Measurements from ENCODE around the gene CHMP1A. TPM values are rescaled to one million over a fixed set of nuclear protein-coding genes. Genes with fewer than 3 reads are reported as not detected.
"Not testable (repeated sequence)": the region's sequence is repeated elsewhere in the genome, so short reads cannot be mapped to it uniquely, and the experiment has no call there.

CHMP1A gene
- total and polyA plus RNA-seq, 4 donors = 48.0 to 114 (median 84.8) TPM

- not testable (repeated sequence) for H3K27me3 ChIP-seq (ENCODE audit: control insufficient read depth, insufficient read depth, low read length); H3K4me3 ChIP-seq (ENCODE audit: low read depth, low read length); DNase-seq (ENCODE audit: low read depth in 4 of 6, low spot score in 6 of 6); H3K27ac ChIP-seq (ENCODE audit: low read depth, low read length); H3K9me3 ChIP-seq (ENCODE audit: control insufficient read depth, insufficient read depth, low read length)
- Histone ChIP-seq H3K36me3 (ENCODE audit: control insufficient read depth, insufficient read depth, low read length) (peaks cover 50% of the 10 kb centered on the region), H3K4me1 (ENCODE audit: control insufficient read depth, insufficient read depth, low read length) (peaks cover 38% of the 10 kb centered on the region)
- 94% methylated on average over 8 of the region's 14 CpGs for WGBS (ENCODE audit: insufficient coverage)
Observed at GRCh38 chr16:89698717-89699116, 41.2 kb upstream of the CHMP1A start.

DNA sequence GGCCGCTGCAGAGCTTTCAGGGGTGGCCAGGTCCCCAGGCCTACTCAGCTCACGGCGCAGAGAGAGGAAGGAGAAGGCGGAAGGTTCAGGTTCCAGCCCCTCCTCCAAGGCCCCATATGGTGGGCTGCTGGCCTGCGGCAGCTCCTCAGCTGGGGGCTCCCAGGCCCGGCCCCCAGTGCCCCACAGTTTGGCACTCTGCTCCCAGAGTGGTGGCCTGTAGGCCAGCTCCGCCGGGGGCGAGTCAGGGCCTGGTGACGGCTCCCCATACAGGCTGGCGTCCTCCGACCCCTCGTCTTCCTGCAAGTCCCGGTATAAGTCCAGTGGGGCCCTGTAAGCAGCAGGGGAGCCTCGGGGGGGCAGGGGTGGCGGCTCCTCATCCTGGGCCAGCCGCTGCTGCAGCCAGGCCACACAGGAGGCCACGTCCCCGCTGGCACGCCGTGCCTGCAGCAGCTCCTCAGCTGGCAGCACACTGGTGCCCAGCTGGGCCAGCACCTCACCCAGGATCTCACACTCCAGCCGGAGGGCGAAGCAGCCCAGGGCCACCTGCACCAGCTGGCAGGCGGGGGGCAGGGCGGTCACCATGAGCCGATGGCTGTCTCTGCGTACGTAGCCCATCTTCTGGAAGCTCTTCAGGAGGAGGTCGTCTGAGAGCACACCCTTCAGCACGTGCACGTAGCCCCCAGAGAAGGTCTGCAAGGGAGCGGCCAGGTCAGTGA is 40.3 kb upstream of the CHMP1A start:
- H3K27ac ChIP-seq (ENCODE audit: low read depth, low read length) = no peak overlapping the region
- H3K4me1 ChIP-seq (ENCODE audit: control insufficient read depth, insufficient read depth, low read length) = peaks cover 38% of the 10 kb centered on the region
- H3K4me3 ChIP-seq (ENCODE audit: low read depth, low read length) = no peak overlapping the region
- WGBS (ENCODE audit: insufficient coverage) = 75% methylated on average over 30 of the region's 32 CpGs
- DNase-seq (ENCODE audit: low read depth in 4 of 6, low spot score in 6 of 6) = no peak
- H3K36me3 ChIP-seq (ENCODE audit: control insufficient read depth, insufficient read depth, low read length) = peaks cover 59% of the 10 kb centered on the region
- H3K27me3 ChIP-seq (ENCODE audit: control insufficient read depth, insufficient read depth, low read length) = no peaks in the 10 kb centered on the region
- no peaks in the 10 kb centered on the region for H3K9me3 ChIP-seq (ENCODE audit: control insufficient read depth, insufficient read depth, low read length)

DNA sequence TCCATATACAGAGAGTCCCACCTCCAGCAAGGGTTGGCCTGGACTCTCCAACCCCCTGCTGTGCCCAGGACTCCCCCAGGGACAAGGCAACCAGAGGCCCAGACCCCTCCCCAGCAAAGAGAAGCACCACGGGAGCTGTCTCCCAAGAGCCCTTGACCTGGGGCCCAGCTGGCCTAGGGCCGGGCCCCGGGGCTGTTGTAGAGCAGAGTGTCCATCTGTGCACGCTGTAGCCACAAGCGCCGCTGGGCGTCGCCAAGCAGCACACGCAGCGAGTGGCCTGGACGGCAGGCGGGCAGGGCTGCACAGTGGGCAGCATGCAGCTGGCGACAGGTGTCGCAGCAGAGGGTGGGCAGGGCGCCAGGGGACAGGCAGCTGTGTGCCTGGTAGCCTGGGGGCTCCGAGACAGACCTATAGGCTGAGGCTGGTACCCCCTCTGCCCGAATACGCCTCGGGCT is 39.7 kb upstream of the CHMP1A start:
- peaks cover 34% of the 10 kb centered on the region for H3K4me1 ChIP-seq (ENCODE audit: control insufficient read depth, insufficient read depth, low read length)
- H3K27ac ChIP-seq (ENCODE audit: low read depth, low read length) = no peak overlapping the region
- 73% methylated on average over 17 of the region's 19 CpGs for WGBS (ENCODE audit: insufficient coverage)
- peaks cover 65% of the 10 kb centered on the region for H3K36me3 ChIP-seq (ENCODE audit: control insufficient read depth, insufficient read depth, low read length)
- no peak overlapping the region for H3K4me3 ChIP-seq (ENCODE audit: low read depth, low read length)
- H3K9me3 ChIP-seq (ENCODE audit: control insufficient read depth, insufficient read depth, low read length) = no peaks in the 10 kb centered on the region
- H3K27me3 ChIP-seq (ENCODE audit: control insufficient read depth, insufficient read depth, low read length) = no peaks in the 10 kb centered on the region
- no peak for DNase-seq (ENCODE audit: low read depth in 4 of 6, low spot score in 6 of 6)

DNA sequence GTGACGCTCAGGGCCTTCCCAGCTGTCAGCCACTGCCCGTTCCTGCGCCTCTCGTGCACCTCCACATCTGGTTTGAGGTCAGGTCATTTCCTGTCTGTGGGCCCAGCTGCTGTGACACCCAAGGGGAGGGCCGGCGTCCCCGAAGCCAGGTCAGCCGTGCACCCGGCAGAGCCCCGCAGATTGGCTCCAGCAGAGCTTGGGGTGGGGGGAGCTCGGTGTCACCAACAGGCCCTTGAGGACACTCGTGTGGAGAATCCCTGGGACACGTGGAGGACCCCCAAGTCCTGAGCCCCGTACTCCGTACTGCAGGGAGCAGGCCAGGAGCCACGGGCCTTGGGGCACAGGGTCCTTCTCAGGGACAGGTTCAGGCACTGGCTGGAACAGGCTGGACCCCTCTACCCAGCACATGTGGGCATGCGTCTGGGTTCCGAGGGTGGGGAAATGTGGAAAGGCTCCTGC is 39.2 kb upstream of the CHMP1A start:
- H3K27ac ChIP-seq (ENCODE audit: low read depth, low read length) = no peak overlapping the region
- H3K4me3 ChIP-seq (ENCODE audit: low read depth, low read length) = no peak overlapping the region
- H3K27me3 ChIP-seq (ENCODE audit: control insufficient read depth, insufficient read depth, low read length) = no peaks in the 10 kb centered on the region
- H3K9me3 ChIP-seq (ENCODE audit: control insufficient read depth, insufficient read depth, low read length) = no peaks in the 10 kb centered on the region
- WGBS (ENCODE audit: insufficient coverage) = 83% methylated on average over 18 of the region's 18 CpGs
- H3K36me3 ChIP-seq (ENCODE audit: control insufficient read depth, insufficient read depth, low read length) = peaks cover 70% of the 10 kb centered on the region
- peaks cover 29% of the 10 kb centered on the region for H3K4me1 ChIP-seq (ENCODE audit: control insufficient read depth, insufficient read depth, low read length)
- no peak for DNase-seq (ENCODE audit: low read depth in 4 of 6, low spot score in 6 of 6)

GRCh38 chr16:89695875-89696669 is 38.6 kb upstream of the CHMP1A start:
- no peak overlapping the region for H3K27ac ChIP-seq (ENCODE audit: low read depth, low read length)
- no peaks in the 10 kb centered on the region for H3K9me3 ChIP-seq (ENCODE audit: control insufficient read depth, insufficient read depth, low read length)
- WGBS (ENCODE audit: insufficient coverage) = 84% methylated on average over 19 of the region's 25 CpGs
- no peak overlapping the region for H3K4me3 ChIP-seq (ENCODE audit: low read depth, low read length)
- peaks cover 29% of the 10 kb centered on the region for H3K4me1 ChIP-seq (ENCODE audit: control insufficient read depth, insufficient read depth, low read length)
- peaks cover 76% of the 10 kb centered on the region for H3K36me3 ChIP-seq (ENCODE audit: control insufficient read depth, insufficient read depth, low read length)
- no peak for DNase-seq (ENCODE audit: low read depth in 4 of 6, low spot score in 6 of 6)
- no peaks in the 10 kb centered on the region for H3K27me3 ChIP-seq (ENCODE audit: control insufficient read depth, insufficient read depth, low read length)

DNA sequence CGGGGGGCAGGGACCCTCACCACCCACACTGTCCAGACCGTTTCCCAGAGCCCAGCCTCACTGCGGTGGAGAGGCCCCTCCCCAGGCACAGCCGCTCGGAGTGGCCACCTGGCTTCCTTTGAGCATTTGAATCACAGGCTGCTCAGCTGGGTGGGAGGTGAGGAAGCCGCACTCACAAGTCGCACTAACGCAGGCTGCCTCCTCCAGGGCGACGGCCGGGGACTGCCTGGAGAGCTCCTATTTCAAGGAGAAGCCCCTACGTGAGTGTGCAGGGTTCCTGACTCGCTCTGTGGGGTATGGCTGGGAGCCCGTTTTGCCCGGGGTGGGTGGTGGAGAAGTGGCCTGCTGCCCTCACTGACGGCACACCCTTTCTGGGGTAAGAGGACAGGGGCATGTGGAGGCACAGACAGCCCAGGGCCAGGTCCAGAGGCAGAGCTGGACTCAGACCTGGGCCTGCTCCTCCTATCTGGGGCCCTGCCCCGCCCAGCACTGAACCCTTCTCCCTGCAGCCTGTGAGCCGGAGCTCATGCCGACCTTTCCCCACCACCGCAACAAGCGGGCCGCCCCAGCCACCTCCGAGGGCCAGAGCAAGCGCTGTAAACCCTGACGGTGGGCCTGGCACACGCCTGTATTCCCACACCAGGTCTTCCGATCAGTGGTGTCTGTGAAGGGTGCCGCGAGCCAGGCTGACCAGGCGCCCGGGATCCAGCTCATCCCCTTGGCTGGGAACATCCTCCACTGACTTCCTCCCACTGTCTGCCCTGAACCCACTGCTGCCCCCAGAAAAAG is 37.8 kb upstream of the CHMP1A start:
- WGBS (ENCODE audit: insufficient coverage) = 86% methylated on average over 31 of the region's 31 CpGs
- no peak for DNase-seq (ENCODE audit: low read depth in 4 of 6, low spot score in 6 of 6)
- H3K36me3 ChIP-seq (ENCODE audit: control insufficient read depth, insufficient read depth, low read length) = peaks cover 83% of the 10 kb centered on the region
- H3K27ac ChIP-seq (ENCODE audit: low read depth, low read length) = no peak overlapping the region
- H3K4me1 ChIP-seq (ENCODE audit: control insufficient read depth, insufficient read depth, low read length) = peaks cover 22% of the 10 kb centered on the region
- H3K4me3 ChIP-seq (ENCODE audit: low read depth, low read length) = no peak overlapping the region
- no peaks in the 10 kb centered on the region for H3K9me3 ChIP-seq (ENCODE audit: control insufficient read depth, insufficient read depth, low read length)
- H3K27me3 ChIP-seq (ENCODE audit: control insufficient read depth, insufficient read depth, low read length) = no peaks in the 10 kb centered on the region

GRCh38 chr16:89694784-89695085 is 37.2 kb upstream of the CHMP1A start:
- H3K27ac ChIP-seq (ENCODE audit: low read depth, low read length); H3K27me3 ChIP-seq (ENCODE audit: control insufficient read depth, insufficient read depth, low read length); DNase-seq (ENCODE audit: low read depth in 4 of 6, low spot score in 6 of 6); H3K4me3 ChIP-seq (ENCODE audit: low read depth, low read length); H3K9me3 ChIP-seq (ENCODE audit: control insufficient read depth, insufficient read depth, low read length): not testable (repeated sequence)
- WGBS (ENCODE audit: insufficient coverage) = 92% methylated on average over 23 of the region's 23 CpGs
- peaks cover 17% of the 10 kb centered on the region for H3K4me1 ChIP-seq (ENCODE audit: control insufficient read depth, insufficient read depth, low read length)
- H3K36me3 ChIP-seq (ENCODE audit: control insufficient read depth, insufficient read depth, low read length) = peaks cover 87% of the 10 kb centered on the region

GRCh38 chr16:89693931-89694783 is 36.6 kb upstream of the CHMP1A start:
- H3K36me3 ChIP-seq (ENCODE audit: control insufficient read depth, insufficient read depth, low read length) = peaks cover 90% of the 10 kb centered on the region
- 89% methylated on average over 26 of the region's 32 CpGs for WGBS (ENCODE audit: insufficient coverage)
- no peak for DNase-seq (ENCODE audit: low read depth in 4 of 6, low spot score in 6 of 6)

GRCh38 chr16:89693289-89693731 is 35.8 kb upstream of the CHMP1A start:
- Histone ChIP-seq H3K9me3 (ENCODE audit: control insufficient read depth, insufficient read depth, low read length) (no peaks in the 10 kb centered on the region), H3K4me1 (ENCODE audit: control insufficient read depth, insufficient read depth, low read length) (peaks cover 14% of the 10 kb centered on the region), H3K27me3 (ENCODE audit: control insufficient read depth, insufficient read depth, low read length) (no peaks in the 10 kb centered on the region), H3K36me3 (ENCODE audit: control insufficient read depth, insufficient read depth, low read length) (peaks cover 94% of the 10 kb centered on the region), H3K4me3 (ENCODE audit: low read depth, low read length) (no peak overlapping the region), H3K27ac (ENCODE audit: low read depth, low read length) (no peak overlapping the region)
- WGBS (ENCODE audit: insufficient coverage) = 96% methylated on average over 11 of the region's 11 CpGs
- DNase-seq (ENCODE audit: low read depth in 4 of 6, low spot score in 6 of 6) = no peak

More at GRCh38 chr16:89693931-89694783, 36.6 kb upstream of the CHMP1A start:
- H3K4me1 ChIP-seq (ENCODE audit: control insufficient read depth, insufficient read depth, low read length) = peaks cover 14% of the 10 kb centered on the region
- H3K27me3 ChIP-seq (ENCODE audit: control insufficient read depth, insufficient read depth, low read length) = no peaks in the 10 kb centered on the region
- no peaks in the 10 kb centered on the region for H3K9me3 ChIP-seq (ENCODE audit: control insufficient read depth, insufficient read depth, low read length)
- no peak overlapping the region for H3K27ac ChIP-seq (ENCODE audit: low read depth, low read length)
- H3K4me3 ChIP-seq (ENCODE audit: low read depth, low read length) = no peak overlapping the region
